ENCODE measurements around the gene FGG.

FGG gene

DNA sequence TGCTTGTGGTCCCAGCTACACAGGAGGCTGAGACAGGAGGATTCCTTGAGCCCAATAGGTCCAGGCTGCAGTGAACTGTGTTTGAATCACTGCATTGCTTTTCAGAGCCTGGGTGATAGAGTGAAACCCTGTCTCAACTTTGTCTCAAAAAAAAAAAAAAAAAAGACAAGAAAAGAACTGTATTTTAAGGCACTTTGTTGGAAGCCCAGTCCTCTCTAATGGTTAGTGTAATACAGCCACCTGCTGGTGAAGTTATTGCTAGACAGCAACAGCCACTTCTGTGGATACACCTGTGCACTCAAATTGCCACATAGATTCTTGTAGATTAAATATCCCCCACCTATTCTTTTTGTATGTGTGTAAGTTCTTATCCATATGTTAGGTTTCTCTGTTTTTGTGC lies 10.1 kb upstream of the FGG start:
- TF ChIP-seq ZNF654 (tag by site-specific recombination; IDR thresholded peaks at IDR 0.05; ENCODE audit: low read depth) (peak; percentile 78), SCRT2 (tag by site-specific recombination; IDR thresholded peaks at IDR 0.05) (peak; percentile 60), KLF9 (tag by site-specific recombination; IDR thresholded peaks at IDR 0.05; ENCODE audit: low read depth) (peak; percentile 57), ZNF112 (tag by site-specific recombination; IDR thresholded peaks at IDR 0.05) (no peak), ZNF423 (tag by site-specific recombination; IDR thresholded peaks at IDR 0.05) (no peak), ZNF473 (tag by site-specific recombination; IDR thresholded peaks at IDR 0.05) (no peak), BCL11A (tag by site-specific recombination; IDR thresholded peaks at IDR 0.05; ENCODE audit: low read depth) (no peak), ZNF335 (tag by site-specific recombination; conservative IDR thresholded peaks at IDR 0.05) (peak; percentile 77)
- TF ChIP-seq, protein P1, sequence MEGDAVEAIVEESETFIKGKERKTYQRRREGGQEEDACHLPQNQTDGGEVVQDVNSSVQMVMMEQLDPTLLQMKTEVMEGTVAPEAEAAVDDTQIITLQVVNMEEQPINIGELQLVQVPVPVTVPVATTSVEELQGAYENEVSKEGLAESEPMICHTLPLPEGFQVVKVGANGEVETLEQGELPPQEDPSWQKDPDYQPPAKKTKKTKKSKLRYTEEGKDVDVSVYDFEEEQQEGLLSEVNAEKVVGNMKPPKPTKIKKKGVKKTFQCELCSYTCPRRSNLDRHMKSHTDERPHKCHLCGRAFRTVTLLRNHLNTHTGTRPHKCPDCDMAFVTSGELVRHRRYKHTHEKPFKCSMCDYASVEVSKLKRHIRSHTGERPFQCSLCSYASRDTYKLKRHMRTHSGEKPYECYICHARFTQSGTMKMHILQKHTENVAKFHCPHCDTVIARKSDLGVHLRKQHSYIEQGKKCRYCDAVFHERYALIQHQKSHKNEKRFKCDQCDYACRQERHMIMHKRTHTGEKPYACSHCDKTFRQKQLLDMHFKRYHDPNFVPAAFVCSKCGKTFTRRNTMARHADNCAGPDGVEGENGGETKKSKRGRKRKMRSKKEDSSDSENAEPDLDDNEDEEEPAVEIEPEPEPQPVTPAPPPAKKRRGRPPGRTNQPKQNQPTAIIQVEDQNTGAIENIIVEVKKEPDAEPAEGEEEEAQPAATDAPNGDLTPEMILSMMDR (tag by site-specific recombination; IDR thresholded peaks at IDR 0.05): peak; percentile 34; the same call in 1 of the 2 replicates
- ChIA-PET POLR2A (no interaction called here), CTCF (interaction anchor here (0.6 to 20.9 kb wide), 10 partner anchors 10 to 873 kb away, joined by 3 to 429 read pairs (median 4); partner anchors contain the start of genes FGB, FGG and PLRG1)
- Histone ChIP-seq H3K27ac (ENCODE audit: extremely low read depth, low read depth, low read length) (no peak overlapping the region), H3K36me3 (ENCODE audit: control insufficient read depth in 2 of 2, insufficient read depth in 1 of 2, low read length in 2 of 2) (no peaks in the 10 kb centered on the region), H3K4me3 (ENCODE audit: low read depth, low read length) (no peak overlapping the region), H3K9me3 (ENCODE audit: control insufficient read depth, insufficient read depth, low read depth, low read length) (no peaks in the 10 kb centered on the region), H3K4me1 (ENCODE audit: control insufficient read depth, insufficient read depth, low read length) (no peaks in the 10 kb centered on the region)

DNA sequence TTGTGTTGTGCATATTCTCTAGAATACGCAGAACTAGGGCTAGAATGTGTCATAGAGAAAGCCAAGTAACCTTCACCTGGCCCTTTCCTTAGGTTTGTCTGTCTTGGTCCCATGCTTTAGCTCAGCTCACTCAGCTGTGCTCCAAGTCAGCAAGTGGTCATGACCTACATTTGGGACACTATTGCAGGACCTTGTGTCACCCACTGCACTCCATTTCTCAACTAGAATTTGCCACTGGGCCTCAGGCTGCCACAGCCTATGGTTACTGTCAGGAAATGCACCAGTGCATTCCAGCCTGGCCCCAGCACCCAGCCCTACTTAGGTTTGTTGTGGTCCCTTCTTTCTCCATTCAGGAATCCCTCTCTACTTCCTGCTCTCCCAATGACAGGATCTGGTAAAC lies 7.7 kb upstream of the FGG start:
- no peaks in the 10 kb centered on the region for H3K9me3 ChIP-seq (ENCODE audit: control insufficient read depth, insufficient read depth, low read depth, low read length)
- no peak overlapping the region for H3K4me3 ChIP-seq (ENCODE audit: low read depth, low read length)
- no peaks in the 10 kb centered on the region for H3K36me3 ChIP-seq (ENCODE audit: control insufficient read depth in 2 of 2, insufficient read depth in 1 of 2, low read length in 2 of 2)
- TF ChIP-seq ZNF184 (tag by site-specific recombination; IDR thresholded peaks at IDR 0.05) (no peak), PRDM6 (tag by site-specific recombination; IDR thresholded peaks at IDR 0.05) (no peak), ZNF211 (tag by site-specific recombination; IDR thresholded peaks at IDR 0.05; ENCODE audit: low read depth) (no peak), ZNF140 (tag by site-specific recombination; IDR thresholded peaks at IDR 0.05) (no peak), ZNF830 (tag by site-specific recombination; IDR thresholded peaks at IDR 0.05; ENCODE audit: low read depth) (no peak), ZNF449 (tag by site-specific recombination; IDR thresholded peaks at IDR 0.05) (no peak), ZNF792 (tag by site-specific recombination; IDR thresholded peaks at IDR 0.05) (no peak), GLIS2 (tag by site-specific recombination; IDR thresholded peaks at IDR 0.05) (no peak), ZNF654 (tag by site-specific recombination; IDR thresholded peaks at IDR 0.05; ENCODE audit: low read depth) (no peak), ZSCAN23 (tag by site-specific recombination; IDR thresholded peaks at IDR 0.05) (no peak), ZNF169 (tag by site-specific recombination; IDR thresholded peaks at IDR 0.05) (no peak), ZNF175 (tag by site-specific recombination; IDR thresholded peaks at IDR 0.05) (no peak), ZNF843 (tag by site-specific recombination; IDR thresholded peaks at IDR 0.05) (no peak), KLF16 (tag by site-specific recombination; IDR thresholded peaks at IDR 0.05) (no peak), ZNF350 (tag by site-specific recombination; IDR thresholded peaks at IDR 0.05) (no peak)
- TF ChIP-seq, protein P1 (tag by site-specific recombination; IDR thresholded peaks at IDR 0.05): no peak
- TF ChIP-seq, protein P2, sequence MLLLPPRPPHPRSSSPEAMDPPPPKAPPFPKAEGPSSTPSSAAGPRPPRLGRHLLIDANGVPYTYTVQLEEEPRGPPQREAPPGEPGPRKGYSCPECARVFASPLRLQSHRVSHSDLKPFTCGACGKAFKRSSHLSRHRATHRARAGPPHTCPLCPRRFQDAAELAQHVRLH (tag by site-specific recombination; IDR thresholded peaks at IDR 0.05): no peak
- TF ChIP-seq, protein P3, sequence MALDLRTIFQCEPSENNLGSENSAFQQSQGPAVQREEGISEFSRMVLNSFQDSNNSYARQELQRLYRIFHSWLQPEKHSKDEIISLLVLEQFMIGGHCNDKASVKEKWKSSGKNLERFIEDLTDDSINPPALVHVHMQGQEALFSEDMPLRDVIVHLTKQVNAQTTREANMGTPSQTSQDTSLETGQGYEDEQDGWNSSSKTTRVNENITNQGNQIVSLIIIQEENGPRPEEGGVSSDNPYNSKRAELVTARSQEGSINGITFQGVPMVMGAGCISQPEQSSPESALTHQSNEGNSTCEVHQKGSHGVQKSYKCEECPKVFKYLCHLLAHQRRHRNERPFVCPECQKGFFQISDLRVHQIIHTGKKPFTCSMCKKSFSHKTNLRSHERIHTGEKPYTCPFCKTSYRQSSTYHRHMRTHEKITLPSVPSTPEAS (tag by site-specific recombination; IDR thresholded peaks at IDR 0.05): no peak
- no peaks in the 10 kb centered on the region for H3K4me1 ChIP-seq (ENCODE audit: control insufficient read depth, insufficient read depth, low read length)
- ChIA-PET POLR2A (no interaction called here), CTCF (interaction anchor here (0.7 to 20.9 kb wide), 8 partner anchors 9 to 160 kb away, joined by 3 to 429 read pairs (median 4); partner anchors contain the start of genes FGB and PLRG1)
- no peak overlapping the region for H3K27ac ChIP-seq (ENCODE audit: extremely low read depth, low read depth, low read length)

All from HEK293 (cell line).